Measurements from ENCODE around the gene SAP30. TPM values are rescaled to one million over a fixed set of nuclear protein-coding genes. Genes with fewer than 3 reads are reported as not detected.

Gene SAP30
- total and polyA plus RNA-seq, 12 donors = 4.4 to 39.1 (median 12.6) TPM

- intact Hi-C loops (cut with DNase I) = no loop called here
- TF ChIP-seq CTCF (IDR thresholded peaks at IDR 0.05) (no peak), POLR2A (IDR thresholded peaks at IDR 0.05) (no peak)
- Histone ChIP-seq H3K9me3 (replicated peaks in 1 of 3) (no peaks in the 10 kb centered on the region), H3K27me3 (no peaks in the 10 kb centered on the region), H3K27ac (no peak overlapping the region), H3K36me3 (replicated peaks in 1 of 2) (no peaks in the 10 kb centered on the region), H3K4me3 (no peak overlapping the region), H3K4me1 (replicated peaks in 1 of 2) (no peaks in the 10 kb centered on the region)
- WGBS, 4 donors = 84 to 92% (median 87%) methylated on average over 1 of the region's 1 CpG
- DNase-seq = no peak
Measured at GRCh38 chr4:173391701-173392100, 20.9 kb downstream of the SAP30 start.

- H3K4me1 ChIP-seq (replicated peaks in 1 of 2) = no peaks in the 10 kb centered on the region
- no peak overlapping the region for H3K27ac ChIP-seq
- no peak for DNase-seq
- no peaks in the 10 kb centered on the region for H3K27me3 ChIP-seq
- H3K36me3 ChIP-seq (replicated peaks in 1 of 2) = no peaks in the 10 kb centered on the region
- WGBS, 4 donors = 59 to 83% (median 73%) methylated on average over 1 of the region's 1 CpG
- no peak for TF ChIP-seq CTCF (IDR thresholded peaks at IDR 0.05)
- no peak for TF ChIP-seq POLR2A (IDR thresholded peaks at IDR 0.05)
- H3K9me3 ChIP-seq (replicated peaks in 1 of 3) = no peaks in the 10 kb centered on the region
- no peak overlapping the region for H3K4me3 ChIP-seq
- intact Hi-C loops (cut with DNase I) = no loop called here
Measured at GRCh38 chr4:173397604-173398003, 26.9 kb downstream of the SAP30 start.

- Histone ChIP-seq H3K27ac (no peak overlapping the region), H3K36me3 (replicated peaks in 1 of 2) (no peaks in the 10 kb centered on the region), H3K4me1 (replicated peaks in 1 of 2) (no peaks in the 10 kb centered on the region), H3K27me3 (no peaks in the 10 kb centered on the region), H3K9me3 (replicated peaks in 1 of 3) (no peaks in the 10 kb centered on the region), H3K4me3 (no peak overlapping the region)
- intact Hi-C loops (cut with DNase I) = no loop called here
- no peak for TF ChIP-seq POLR2A (IDR thresholded peaks at IDR 0.05)
- DNase-seq = no peak
Measured at GRCh38 chr4:173398220-173398619, 27.5 kb downstream of the SAP30 start.

- 64 to 74% (median 70%) methylated on average over 4 of the region's 4 CpGs for WGBS, 4 donors
- no peak within 1 kb of the TSS for H3K27ac ChIP-seq
- intact Hi-C loops (cut with DNase I) = no loop called here
Measured at GRCh38 chr4:173398779-173399415, 28.1 kb downstream of the SAP30 start, which contains the start of gene SCRG1. SCRG1 (minus strand) TSS chr4:173399116; CDS start chr4:173391414, 7,702 bp downstream.

More at GRCh38 chr4:173398779-173399415, 28.1 kb downstream of the SAP30 start, which contains the start of gene SCRG1:
- Histone ChIP-seq H3K4me1 (replicated peaks in 1 of 2) (no peaks in the 10 kb centered on the region), H3K27me3 (no peaks in the 10 kb centered on the region), H3K4me3 (no peak within 1 kb of the TSS), H3K9me3 (replicated peaks in 1 of 3) (no peaks in the 10 kb centered on the region), H3K36me3 (replicated peaks in 1 of 2) (no peaks in the 10 kb centered on the region)
- no peak for TF ChIP-seq CTCF (IDR thresholded peaks at IDR 0.05)
- TF ChIP-seq POLR2A (IDR thresholded peaks at IDR 0.05) = no peak
- no peak for DNase-seq
